SJCRH30 (cell line): Measurements from ENCODE around the gene SH2D2A. TPM values are rescaled to one million over a fixed set of nuclear protein-coding genes. Genes with fewer than 3 reads are reported as not detected.

Experiments
- DNase-seq, 2 experiments: peaks; one replicate each; pipeline ENCODE4 v3.0.0-alpha.2; 2015 to 2020
- H3K27ac ChIP-seq: fragments of 250-450 bp; sonication (Bioruptor Pico); 2 replicates; pipeline ENCODE4 v1.5.1; 2020; ENCODE audit warnings: mild to moderate bottlenecking, moderate library complexity
- H3K27me3 ChIP-seq: fragments of 250-450 bp; sonication (Bioruptor Pico); 2 replicates; pipeline ENCODE4 v1.5.1; 2020; ENCODE audit warnings: mild to moderate bottlenecking, moderate library complexity
- H3K36me3 ChIP-seq: fragments of 250-450 bp; sonication (Bioruptor Pico); 2 replicates; pipeline ENCODE4 v1.5.1; 2020; ENCODE audit warnings: mild to moderate bottlenecking, moderate library complexity
- H3K4me1 ChIP-seq: fragments of 250-450 bp; sonication (Bioruptor Pico); 2 replicates; pipeline ENCODE4 v1.5.1; 2020; ENCODE audit warnings: mild to moderate bottlenecking, moderate library complexity
- H3K4me3 ChIP-seq: fragments of 250-450 bp; sonication (Bioruptor Pico); 2 replicates; pipeline ENCODE4 v1.5.1; 2020; ENCODE audit warnings: mild to moderate bottlenecking, moderate library complexity
- H3K9me3 ChIP-seq: fragments of 250-450 bp; sonication (Bioruptor Pico); replicated peaks from 2 replicates; pipeline ENCODE4 v1.5.1; 2020; ENCODE audit warnings: mild to moderate bottlenecking, moderate library complexity
- total RNA-seq: library from RNA; depleted of rRNA; stranded (reverse); fragments of >200 nt; shearing (Covaris generic); gene quantifications from 2 replicates; pipeline ENCODE4 v1.2.3, GENCODE V29; 2014; rRNA removed

Gene SH2D2A
- total RNA-seq, result 0.30 TPM in 1 of 2 replicates, not detected in the other

- Histone ChIP-seq H3K27me3 (peaks cover 5% of the 10 kb centered on the region; the same call in 1 of the 2 replicates), H3K9me3 (no peaks in the 10 kb centered on the region), H3K4me1 (no peaks in the 10 kb centered on the region), H3K4me3 (no peak within 1 kb of the TSS), H3K27ac (no peak within 1 kb of the TSS), H3K36me3 (no peaks in the 10 kb centered on the region)
- DNase-seq, result peak in 1 of 2 experiments; percentile 14
Observed at GRCh38 chr1:156816561-156817328, at the start of gene SH2D2A. TSS of gene SH2D2A (minus strand) at chr1:156816848. CDS start at chr1:156816708, 140 bp downstream.

DNA sequence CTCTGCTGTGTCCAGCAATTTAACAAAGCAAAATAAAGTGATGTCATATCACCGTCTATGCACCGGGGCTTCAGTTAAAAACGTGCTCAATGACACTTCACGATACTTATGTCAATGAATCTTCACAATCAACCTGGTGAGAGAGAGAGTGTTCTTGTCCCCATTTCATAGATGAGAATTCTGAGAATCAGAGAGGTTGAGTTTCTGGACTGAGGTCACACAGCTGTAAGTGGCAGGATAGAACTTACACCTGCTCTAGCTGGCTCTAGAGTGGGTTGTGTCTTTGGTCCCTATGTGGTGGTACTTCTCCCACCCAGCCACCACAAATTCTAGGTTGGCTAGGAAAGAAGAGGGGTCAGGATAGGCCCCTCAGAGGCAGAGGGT lies 49.2 kb upstream of the SH2D2A start:
- no peak overlapping the region for H3K27ac ChIP-seq
- H3K27me3 ChIP-seq, result peaks cover 21% of the 10 kb centered on the region
- no peaks in the 10 kb centered on the region for H3K9me3 ChIP-seq

GRCh38 chr1:156865258-156865657 lies 48.6 kb upstream of the SH2D2A start:
- H3K27me3 ChIP-seq, result peaks cover 21% of the 10 kb centered on the region
- no peak for DNase-seq

More for the DNA sequence above, 49.2 kb upstream of the SH2D2A start:
- Histone ChIP-seq H3K4me3 (no peak overlapping the region), H3K36me3 (no peaks in the 10 kb centered on the region), H3K4me1 (no peaks in the 10 kb centered on the region)
- DNase-seq, result no peak

DNA sequence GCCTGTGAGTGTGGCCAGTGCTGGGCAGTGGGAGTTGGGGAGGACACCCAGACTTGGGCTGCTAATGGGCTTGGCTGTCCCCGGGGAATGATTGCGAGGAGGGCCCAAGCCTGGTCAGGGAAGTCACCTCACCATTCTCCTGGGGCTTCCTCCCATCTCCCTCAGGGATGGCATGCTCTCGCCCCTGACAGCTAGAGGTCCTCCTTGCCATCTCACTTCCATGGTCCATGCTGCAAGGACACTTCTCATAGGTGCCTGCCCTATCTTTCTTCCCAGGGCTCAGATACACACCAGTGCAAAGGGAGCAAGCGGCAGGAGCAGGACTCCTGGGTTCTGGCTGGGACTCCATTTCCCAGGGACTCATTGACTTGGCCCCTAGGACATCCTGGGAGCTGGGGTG lies 48.1 kb upstream of the SH2D2A start:
- Histone ChIP-seq H3K4me1 (no peaks in the 10 kb centered on the region), H3K27me3 (peaks cover 21% of the 10 kb centered on the region), H3K36me3 (no peaks in the 10 kb centered on the region), H3K4me3 (no peak overlapping the region), H3K27ac (no peak overlapping the region), H3K9me3 (no peaks in the 10 kb centered on the region)
- DNase-seq, result no peak

More at GRCh38 chr1:156865258-156865657, 48.6 kb upstream of the SH2D2A start:
- Histone ChIP-seq H3K36me3 (no peaks in the 10 kb centered on the region), H3K9me3 (no peaks in the 10 kb centered on the region), H3K27ac (no peak overlapping the region), H3K4me3 (no peak overlapping the region), H3K4me1 (no peaks in the 10 kb centered on the region)

DNA sequence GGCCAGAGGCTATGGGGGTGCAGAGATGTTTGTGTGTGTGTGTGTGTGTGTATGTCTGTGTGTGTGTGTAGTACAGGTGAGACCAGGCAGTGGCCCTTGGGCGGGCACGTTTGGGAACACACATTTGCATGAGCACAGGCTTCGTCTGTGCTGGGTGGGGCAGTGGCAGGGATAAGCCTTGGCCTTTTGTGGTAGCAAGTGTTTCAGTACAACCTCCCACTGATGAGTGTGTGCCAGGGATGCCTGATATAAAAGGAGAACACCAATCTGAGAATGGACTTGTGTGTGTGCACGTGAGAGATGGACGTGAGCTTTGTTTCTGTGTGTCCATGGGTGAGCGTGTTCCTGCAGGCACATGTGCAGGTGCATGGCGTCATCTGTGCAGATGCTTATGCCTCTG lies 47.0 kb upstream of the SH2D2A start:
- H3K27ac ChIP-seq, result no peak overlapping the region
- no peaks in the 10 kb centered on the region for H3K36me3 ChIP-seq
- DNase-seq, result no peak
- H3K4me3 ChIP-seq, result no peak overlapping the region
- 0 out of 2 replicates have a peak, but pooled peaks cover under 1% of the 10 kb centered on the region for H3K4me1 ChIP-seq
- H3K9me3 ChIP-seq, result no peaks in the 10 kb centered on the region
- H3K27me3 ChIP-seq, result peaks cover 27% of the 10 kb centered on the region

- H3K27ac ChIP-seq, result no peak overlapping the region
- peaks cover 4% of the 10 kb centered on the region; the same call in 1 of the 2 replicates for H3K4me1 ChIP-seq
- H3K36me3 ChIP-seq, result no peaks in the 10 kb centered on the region
- H3K27me3 ChIP-seq, result peaks cover 31% of the 10 kb centered on the region
- peak; percentile 29 to 32 for DNase-seq
- no peak overlapping the region for H3K4me3 ChIP-seq
- no peaks in the 10 kb centered on the region for H3K9me3 ChIP-seq
Observed at GRCh38 chr1:156862997-156863599, 46.5 kb upstream of the SH2D2A start.

- peaks cover 4% of the 10 kb centered on the region; the same call in 1 of the 2 replicates for H3K4me1 ChIP-seq
- no peaks in the 10 kb centered on the region for H3K36me3 ChIP-seq
- DNase-seq, result no peak
- H3K9me3 ChIP-seq, result no peaks in the 10 kb centered on the region
- H3K4me3 ChIP-seq, result no peak overlapping the region
- no peak overlapping the region for H3K27ac ChIP-seq
- peaks cover 32% of the 10 kb centered on the region for H3K27me3 ChIP-seq
Observed at GRCh38 chr1:156862584-156862983, 45.9 kb upstream of the SH2D2A start.

- no peaks in the 10 kb centered on the region for H3K9me3 ChIP-seq
- H3K4me1 ChIP-seq, result peaks cover 4% of the 10 kb centered on the region; the same call in 1 of the 2 replicates
- peak; percentile 69 to 70 for DNase-seq
- no peaks in the 10 kb centered on the region for H3K36me3 ChIP-seq
- H3K4me3 ChIP-seq, result peak within 1 kb of the TSS; percentile 40
- H3K27me3 ChIP-seq, result peaks cover 28% of the 10 kb centered on the region
- H3K27ac ChIP-seq, result no peak within 1 kb of the TSS
Observed at GRCh38 chr1:156860628-156861423, 44.2 kb upstream of the SH2D2A start, which contains the start of gene NTRK1. TSS of gene NTRK1 (plus strand) at chr1:156860865. CDS start at chr1:156860935, 70 bp downstream.

DNA sequence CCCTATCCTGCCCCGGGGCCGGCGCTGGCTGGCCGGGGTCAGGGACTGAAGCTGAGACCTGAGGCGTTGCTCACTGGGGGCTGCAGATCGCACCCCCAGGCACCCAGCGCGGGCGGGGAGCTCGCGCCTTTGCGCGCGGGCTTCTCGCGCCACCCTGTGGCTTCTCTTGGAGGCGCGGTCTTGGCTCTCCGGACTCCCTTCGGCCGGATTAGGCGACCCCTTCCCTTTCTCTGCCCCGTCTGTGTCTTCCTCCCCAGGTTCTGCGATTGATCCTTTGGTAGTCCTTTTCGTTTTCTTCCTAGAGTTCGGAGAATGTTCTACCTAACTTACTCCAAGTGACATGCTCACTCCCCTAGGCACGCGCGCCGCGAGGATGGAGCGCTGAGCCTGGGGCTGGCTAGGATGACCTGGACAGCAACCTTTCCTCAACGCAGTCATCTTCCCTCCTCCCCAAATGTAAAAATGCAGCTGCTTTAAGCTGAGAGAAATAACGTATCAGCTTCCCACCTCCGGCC lies 43.5 kb upstream of the SH2D2A start:
- DNase-seq, result peak; percentile 27 to 60
- no peaks in the 10 kb centered on the region for H3K36me3 ChIP-seq
- H3K4me3 ChIP-seq, result peak overlapping the region; percentile 40
- H3K4me1 ChIP-seq, result peaks cover 4% of the 10 kb centered on the region; the same call in 1 of the 2 replicates
- peaks cover 28% of the 10 kb centered on the region for H3K27me3 ChIP-seq
- no peak overlapping the region for H3K27ac ChIP-seq
- no peaks in the 10 kb centered on the region for H3K9me3 ChIP-seq

DNA sequence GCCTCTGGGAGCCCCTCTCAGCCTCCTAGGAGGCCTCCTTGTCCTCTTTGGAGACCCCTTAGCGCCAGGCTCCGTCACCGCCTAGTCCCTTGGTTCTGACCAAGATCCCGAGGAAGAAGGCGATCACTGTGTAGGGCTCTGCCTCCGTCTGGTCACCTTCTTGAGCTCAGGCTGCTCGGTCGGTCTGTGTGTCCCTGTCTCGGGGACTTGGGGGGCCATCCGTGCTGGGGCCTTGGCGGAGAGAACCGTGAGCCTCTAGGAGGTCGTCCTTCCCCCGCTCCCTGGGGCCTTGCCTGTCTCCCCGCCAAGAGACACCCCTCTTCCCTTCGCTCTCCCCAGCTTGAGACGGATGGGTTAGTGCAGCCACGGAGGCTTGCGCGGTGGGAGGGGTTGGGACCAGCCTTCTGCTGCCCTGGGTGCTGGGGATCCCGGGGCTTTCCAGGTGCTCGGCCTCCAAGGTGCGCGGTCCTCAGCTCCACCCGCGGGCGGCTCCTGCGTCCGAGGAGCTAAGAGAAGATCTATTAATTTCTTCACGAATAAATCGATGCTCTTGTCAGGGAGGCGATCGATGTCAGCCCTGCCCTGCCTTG lies 43.0 kb upstream of the SH2D2A start:
- Histone ChIP-seq H3K27me3 (peaks cover 28% of the 10 kb centered on the region), H3K27ac (no peak overlapping the region)

DNA sequence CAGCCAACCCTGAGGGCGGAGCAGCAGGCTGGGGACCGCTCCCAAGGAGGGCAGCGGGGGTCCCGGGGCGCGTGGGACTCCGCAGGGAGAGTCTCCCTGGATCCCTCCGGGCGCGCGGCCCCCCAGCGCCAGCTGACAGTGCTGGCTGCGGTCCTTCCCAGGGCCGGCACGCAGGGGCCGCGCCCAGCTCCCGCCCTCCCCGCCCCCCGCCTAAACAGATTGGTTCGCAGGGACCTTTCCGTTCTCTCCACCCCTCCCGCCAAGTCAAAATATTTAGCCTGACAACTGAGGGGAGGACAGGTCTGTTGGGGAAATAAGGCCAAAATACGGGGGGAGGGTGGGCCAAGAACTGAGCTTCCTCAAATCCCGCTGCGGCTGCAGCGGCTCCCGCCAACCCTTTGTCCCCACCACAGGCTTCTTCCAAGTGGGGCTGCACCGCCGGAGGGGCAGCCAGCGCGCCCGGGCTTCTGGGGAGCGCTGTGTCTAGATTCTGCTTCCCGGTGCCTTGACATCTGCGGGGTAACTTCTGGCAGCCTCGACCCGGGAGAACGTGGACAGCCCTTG lies 42.4 kb upstream of the SH2D2A start, which contains the start of gene INSRR:
INSRR (minus strand) TSS at position 159 of the 564 bp plus-strand sequence. CDS start 496 bp downstream, outside the sequence.
- H3K27ac ChIP-seq, result no peak within 1 kb of the TSS
- peaks cover 28% of the 10 kb centered on the region for H3K27me3 ChIP-seq
- H3K4me3 ChIP-seq, result peak within 1 kb of the TSS; percentile 40
- H3K9me3 ChIP-seq, result no peaks in the 10 kb centered on the region
- H3K36me3 ChIP-seq, result no peaks in the 10 kb centered on the region
- peaks cover 4% of the 10 kb centered on the region; the same call in 1 of the 2 replicates for H3K4me1 ChIP-seq
- DNase-seq, result peak in 1 of 2 experiments; percentile 26

More for the DNA sequence above, 43.0 kb upstream of the SH2D2A start:
- no peak for DNase-seq
- Histone ChIP-seq H3K9me3 (no peaks in the 10 kb centered on the region), H3K4me3 (peak overlapping the region; percentile 40), H3K36me3 (no peaks in the 10 kb centered on the region), H3K4me1 (peaks cover 4% of the 10 kb centered on the region; the same call in 1 of the 2 replicates)

GRCh38 chr1:156858555-156858956 lies 41.9 kb upstream of the SH2D2A start:
- DNase-seq, result no peak
- Histone ChIP-seq H3K9me3 (no peaks in the 10 kb centered on the region), H3K36me3 (no peaks in the 10 kb centered on the region), H3K27ac (no peak overlapping the region), H3K27me3 (peaks cover 28% of the 10 kb centered on the region), H3K4me3 (peak overlapping the region; percentile 40), H3K4me1 (peaks cover 4% of the 10 kb centered on the region; the same call in 1 of the 2 replicates)

DNA sequence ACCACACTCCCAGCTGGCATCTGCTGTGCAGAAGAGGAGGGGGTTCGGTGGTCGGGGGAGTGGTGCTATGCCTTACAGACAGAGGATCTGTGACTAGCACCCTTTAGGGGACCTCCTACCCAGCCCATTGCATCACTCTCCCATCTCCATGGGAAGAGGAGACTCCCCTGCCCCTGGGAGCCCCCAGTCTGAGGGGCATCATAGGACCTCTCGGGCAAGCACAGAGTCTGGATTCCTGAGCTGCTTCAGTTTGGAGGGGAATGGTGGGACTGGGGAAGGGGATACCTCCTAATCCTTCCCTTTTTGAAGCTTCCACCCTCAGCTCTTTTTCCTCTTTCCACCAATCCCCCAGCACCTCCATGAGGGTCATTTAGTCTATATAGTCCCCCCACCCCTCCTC lies 40.9 kb upstream of the SH2D2A start:
- H3K27me3 ChIP-seq, result peaks cover 22% of the 10 kb centered on the region
- no peak for DNase-seq
- no peak overlapping the region for H3K27ac ChIP-seq
- H3K36me3 ChIP-seq, result no peaks in the 10 kb centered on the region
- no peak overlapping the region for H3K4me3 ChIP-seq
- peaks cover 10% of the 10 kb centered on the region for H3K4me1 ChIP-seq
- no peaks in the 10 kb centered on the region for H3K9me3 ChIP-seq
